Measurements from ENCODE around the gene MAML3.

GRCh38 chr4:139734201-139734874 lies 419.6 kb downstream of the MAML3 start:
- TF ChIP-seq POLR2AphosphoS5 (IDR thresholded peaks at IDR 0.05; ENCODE audit: low read depth) (no peak), CTCF (IDR thresholded peaks at IDR 0.05; ENCODE audit: insufficient read depth, low read length) (no peak)

All from HL-60 (cell line).